ENCODE measurements around the gene SLC16A4.

SLC16A4 gene

GRCh38 chr1:110356379-110356778 is 34.4 kb downstream of the SLC16A4 start:
- no peak for DNase-seq (ENCODE audit: low spot score)

- DNase-seq (ENCODE audit: low spot score), result no peak
Observed at GRCh38 chr1:110355321-110355720, 35.5 kb downstream of the SLC16A4 start.

- no peak for DNase-seq (ENCODE audit: low spot score)
Observed at GRCh38 chr1:110350360-110350759, 40.5 kb downstream of the SLC16A4 start.

GRCh38 chr1:110348771-110349170 is 42.1 kb downstream of the SLC16A4 start:
- DNase-seq (ENCODE audit: low spot score), result no peak

GRCh38 chr1:110348050-110348449 is 42.8 kb downstream of the SLC16A4 start:
- no peak for DNase-seq (ENCODE audit: low spot score)

GRCh38 chr1:110347182-110347893 is 43.5 kb downstream of the SLC16A4 start:
- DNase-seq (ENCODE audit: low spot score), result no peak

- no peak for DNase-seq (ENCODE audit: low spot score)
Observed at GRCh38 chr1:110346690-110347089, 44.1 kb downstream of the SLC16A4 start.

GRCh38 chr1:110345480-110345879 is 45.3 kb downstream of the SLC16A4 start:
- no peak for DNase-seq (ENCODE audit: low spot score)

GRCh38 chr1:110344152-110344551 is 46.7 kb downstream of the SLC16A4 start:
- DNase-seq (ENCODE audit: low spot score), result no peak

GRCh38 chr1:110343249-110343648 is 47.6 kb downstream of the SLC16A4 start:
- no peak for DNase-seq (ENCODE audit: low spot score)

GRCh38 chr1:110341872-110342331 is 48.9 kb downstream of the SLC16A4 start:
- DNase-seq (ENCODE audit: low spot score), result no peak

- no peak for DNase-seq (ENCODE audit: low spot score)
Observed at GRCh38 chr1:110341146-110341871, 49.5 kb downstream of the SLC16A4 start.

- DNase-seq (ENCODE audit: low spot score), result peak; percentile 6
Observed at GRCh38 chr1:110340207-110340468, 50.7 kb downstream of the SLC16A4 start.

GRCh38 chr1:110339407-110340206 is 51.2 kb downstream of the SLC16A4 start:
- peak; percentile 49 for DNase-seq (ENCODE audit: low spot score)

GRCh38 chr1:110338886-110339406 is 51.9 kb downstream of the SLC16A4 start, which contains the start of gene RBM15:
RBM15 (plus strand) TSS chr1:110339377; CDS start chr1:110339406, 29 bp downstream.
- DNase-seq (ENCODE audit: low spot score), result peak; percentile 96

GRCh38 chr1:110338309-110338885 is 52.4 kb downstream of the SLC16A4 start:
- DNase-seq (ENCODE audit: low spot score), result peak; percentile 95

GRCh38 chr1:110337704-110338308 is 53.0 kb downstream of the SLC16A4 start:
- DNase-seq (ENCODE audit: low spot score), result peak; percentile 9

- no peak for DNase-seq (ENCODE audit: low spot score)
Observed at GRCh38 chr1:110336300-110337039, 54.4 kb downstream of the SLC16A4 start.

- no peak for DNase-seq (ENCODE audit: low spot score)
Observed at GRCh38 chr1:110335265-110335664, 55.6 kb downstream of the SLC16A4 start.

- DNase-seq (ENCODE audit: low spot score), result no peak
Observed at GRCh38 chr1:110328700-110329099, 62.1 kb downstream of the SLC16A4 start.

- DNase-seq (ENCODE audit: low spot score), result no peak
Observed at GRCh38 chr1:110328274-110328673, 62.6 kb downstream of the SLC16A4 start.

All from hepatic stellate cell (primary cell).